MM.1S (cell line): ENCODE data around the gene PAPOLG.

Experiments used
- DNase-seq: peaks from one replicate; pipeline ENCODE4 v3.0.0-alpha.2; 2015
- H2AFZ ChIP-seq: fragments of 300-600 bp; sonication (generic); 2 replicates; pipeline ENCODE4 v1.6.0; 2016; ENCODE audit warnings: antibody characterized with exemption, low read length
- H3F3A ChIP-seq: fragments of 300-600 bp; sonication (generic); 2 replicates; pipeline ENCODE4 v1.6.1; 2016; ENCODE audit warnings: mild to moderate bottlenecking, antibody characterized with exemption, low read length, moderate library complexity, mixed read lengths; ENCODE audit not compliant: insufficient read depth
- H3K27ac ChIP-seq: fragments of 300-600 bp; sonication (generic); 2 replicates; pipeline ENCODE4 v1.5.1; 2016; ENCODE audit warnings: mild to moderate bottlenecking, low read length
- H3K27me3 ChIP-seq: fragments of 300-600 bp; sonication (generic); replicated peaks from 2 replicates; pipeline ENCODE4 v1.6.0; 2016; ENCODE audit warnings: low read length; ENCODE audit not compliant: insufficient read depth
- H3K36me3 ChIP-seq: fragments of 300-600 bp; sonication (generic); replicated peaks from 2 replicates; pipeline ENCODE4 v1.6.1; 2016; ENCODE audit warnings: mild to moderate bottlenecking, low read length, mixed read lengths; ENCODE audit not compliant: insufficient read depth
- H3K4me1 ChIP-seq: fragments of 300-600 bp; sonication (generic); 2 replicates; pipeline ENCODE4 v1.6.1; 2016; ENCODE audit warnings: low read length, mixed read lengths
- H3K4me2 ChIP-seq: fragments of 300-600 bp; sonication (generic); 2 replicates; pipeline ENCODE4 v1.6.0; 2016; ENCODE audit warnings: low read depth, low read length
- H3K4me3 ChIP-seq: fragments of 300-600 bp; sonication (generic); 2 replicates; pipeline ENCODE4 v1.5.1; 2016; ENCODE audit warnings: low read length, mixed read lengths
- H3K79me2 ChIP-seq: fragments of 300-600 bp; sonication (generic); 2 replicates; pipeline ENCODE4 v1.6.1; 2016; ENCODE audit warnings: mixed run types, low read length, mixed read lengths
- H3K9ac ChIP-seq: fragments of 300-600 bp; sonication (generic); 2 replicates; pipeline ENCODE4 v1.6.1; 2016; ENCODE audit warnings: low read length, mixed read lengths
- H3K9me2 ChIP-seq: fragments of 300-600 bp; sonication (generic); replicated peaks from 2 replicates; pipeline ENCODE4 v1.6.1; 2016; ENCODE audit warnings: mild to moderate bottlenecking, low read length, mixed read lengths; ENCODE audit not compliant: insufficient read depth
- H3K9me3 ChIP-seq: fragments of 300-600 bp; sonication (generic); replicated peaks from 2 replicates; pipeline ENCODE4 v1.6.1; 2016; ENCODE audit warnings: mild to moderate bottlenecking, low read length, mixed read lengths; ENCODE audit not compliant: insufficient read depth
- H4K20me1 ChIP-seq: fragments of 300-600 bp; sonication (generic); 2 replicates; pipeline ENCODE4 v1.6.1; 2016; ENCODE audit warnings: mild to moderate bottlenecking, low read length, moderate library complexity, mixed read lengths; ENCODE audit not compliant: insufficient read depth
- CTCF ChIP-seq: fragments of 300-600 bp; sonication (generic); IDR thresholded peaks from 2 replicates; pipeline ENCODE4 v1.5.1; 2016; ENCODE audit warnings: antibody characterized with exemption, low read length, mixed read lengths
- EZH2 ChIP-seq: fragments of 300-600 bp; sonication (generic); optimal IDR thresholded peaks from 2 replicates; pipeline ENCODE3; 2017; ENCODE audit warnings: low read depth, mild to moderate bottlenecking, antibody characterized with exemption, low read length, mixed read lengths
- EZH2phosphoT487 ChIP-seq: fragments of 300-600 bp; sonication (generic); IDR thresholded peaks from 2 replicates; pipeline ENCODE4 v1.6.1; 2018; ENCODE audit warnings: antibody characterized with exemption, low read length

Gene PAPOLG

DNA sequence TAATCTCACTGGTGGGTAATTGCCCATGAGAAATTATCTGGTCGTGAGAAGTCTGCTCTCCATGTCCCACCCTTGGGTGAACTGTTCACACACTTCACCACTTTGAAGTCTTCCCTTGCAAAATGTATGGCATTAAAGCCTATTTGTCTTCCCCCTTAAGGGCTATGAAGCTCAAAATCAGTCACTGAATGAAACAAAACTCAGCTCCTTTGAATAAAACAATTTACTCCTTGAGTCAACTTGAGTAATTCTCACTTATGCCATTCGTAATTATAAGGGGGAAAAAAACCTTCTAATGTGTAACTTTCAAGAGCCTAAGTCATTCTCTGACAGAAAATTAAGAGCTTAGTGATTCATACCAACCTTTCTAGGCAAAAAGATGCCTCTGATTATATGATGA, 76.6 kb downstream of the PAPOLG start:
- Histone ChIP-seq H3K9ac (no peak overlapping the region), H3K4me1 (peaks cover 35% of the 10 kb centered on the region), H3K4me2 (no peak overlapping the region), H3K9me2 (no peaks in the 10 kb centered on the region), H2AFZ (no peak overlapping the region), H3K27me3 (peaks cover 58% of the 10 kb centered on the region), H4K20me1 (no peaks in the 10 kb centered on the region), H3F3A (peaks cover 18% of the 10 kb centered on the region), H3K4me3 (no peak overlapping the region), H3K27ac (no peak overlapping the region), H3K79me2 (no peaks in the 10 kb centered on the region), H3K36me3 (no peaks in the 10 kb centered on the region), H3K9me3 (no peaks in the 10 kb centered on the region)
- no peak for DNase-seq
- TF ChIP-seq EZH2 (no peak), EZH2phosphoT487 (no peak), CTCF (no peak)

DNA sequence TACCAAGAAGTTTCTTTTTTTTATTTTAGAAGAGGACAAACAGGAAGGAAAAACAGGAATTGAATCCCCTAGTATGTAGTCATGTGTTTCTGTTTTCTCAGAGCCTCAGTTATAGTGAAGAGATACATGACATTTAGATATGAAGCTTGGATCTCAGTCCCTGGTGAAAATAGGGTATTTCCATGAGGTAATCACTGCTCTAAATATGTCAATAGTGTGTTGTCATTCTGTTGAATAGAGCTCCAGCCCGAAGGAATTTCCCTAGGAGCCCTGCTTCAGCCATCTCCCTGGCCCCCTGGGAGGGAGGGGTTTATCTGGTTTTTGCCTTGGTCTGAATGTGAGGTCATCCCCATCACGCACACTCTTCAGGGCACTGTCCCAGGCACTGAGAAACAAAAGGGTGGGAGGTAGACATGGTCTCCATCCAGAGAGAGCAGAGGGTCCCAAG, 78.2 kb downstream of the PAPOLG start:
- Histone ChIP-seq H2AFZ (no peak overlapping the region), H3K9me3 (no peaks in the 10 kb centered on the region)

DNA sequence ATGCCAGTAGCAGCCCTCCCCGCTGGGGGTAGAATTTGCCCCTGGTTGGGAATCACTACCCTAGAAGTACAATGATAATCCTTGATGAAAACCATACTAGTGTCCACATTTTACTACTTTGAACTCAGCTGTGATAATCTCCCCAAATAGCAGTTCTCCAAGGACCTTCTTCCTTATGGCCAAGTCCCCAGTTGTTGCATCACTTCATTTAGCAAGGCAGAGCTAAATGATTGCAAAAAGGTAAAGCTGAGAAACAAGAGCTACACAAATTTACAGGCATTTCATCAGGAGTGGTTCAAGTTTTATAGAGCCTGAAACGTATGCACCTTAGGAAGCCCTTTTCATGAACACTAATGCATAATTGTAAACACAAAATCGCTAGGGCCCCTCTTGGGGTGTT, 80.4 kb downstream of the PAPOLG start:
- Histone ChIP-seq H3K4me1 (peaks cover 66% of the 10 kb centered on the region), H3K9me2 (no peaks in the 10 kb centered on the region), H3K9me3 (no peaks in the 10 kb centered on the region), H3K4me3 (no peak overlapping the region), H3K27ac (peak overlapping the region; percentile 33; the same call in 1 of the 2 replicates), H4K20me1 (no peaks in the 10 kb centered on the region), H3K27me3 (peaks cover 38% of the 10 kb centered on the region), H3K36me3 (no peaks in the 10 kb centered on the region), H3K9ac (no peak overlapping the region), H2AFZ (no peak overlapping the region), H3F3A (peaks cover 29% of the 10 kb centered on the region), H3K79me2 (no peaks in the 10 kb centered on the region), H3K4me2 (peak overlapping the region; percentile 50)
- TF ChIP-seq CTCF: no peak
- TF ChIP-seq EZH2: no peak
- no peak for TF ChIP-seq EZH2phosphoT487
- DNase-seq: no peak

More for the DNA sequence above, 78.2 kb downstream of the PAPOLG start:
- H3K9me2 ChIP-seq: no peaks in the 10 kb centered on the region
- peaks cover 46% of the 10 kb centered on the region for H3K4me1 ChIP-seq
- no peak overlapping the region for H3K27ac ChIP-seq
- peaks cover 54% of the 10 kb centered on the region for H3K27me3 ChIP-seq
- H4K20me1 ChIP-seq: no peaks in the 10 kb centered on the region
- no peak overlapping the region for H3K4me2 ChIP-seq
- no peaks in the 10 kb centered on the region for H3K79me2 ChIP-seq
- H3K4me3 ChIP-seq: no peak overlapping the region
- no peak for DNase-seq
- TF ChIP-seq CTCF (no peak), EZH2 (no peak), EZH2phosphoT487 (no peak)
- peaks cover 19% of the 10 kb centered on the region for H3F3A ChIP-seq
- H3K36me3 ChIP-seq: no peaks in the 10 kb centered on the region
- no peak overlapping the region for H3K9ac ChIP-seq
